ENCODE measurements around the gene ZBTB7A. TPM values are rescaled to one million over a fixed set of nuclear protein-coding genes. Genes with fewer than 3 reads are reported as not detected.

ZBTB7A gene
- polyA plus RNA-seq, 2 of the 4 experiments (the other 2 are of a cell fraction), result 2.3 to 11.6 TPM

DNA sequence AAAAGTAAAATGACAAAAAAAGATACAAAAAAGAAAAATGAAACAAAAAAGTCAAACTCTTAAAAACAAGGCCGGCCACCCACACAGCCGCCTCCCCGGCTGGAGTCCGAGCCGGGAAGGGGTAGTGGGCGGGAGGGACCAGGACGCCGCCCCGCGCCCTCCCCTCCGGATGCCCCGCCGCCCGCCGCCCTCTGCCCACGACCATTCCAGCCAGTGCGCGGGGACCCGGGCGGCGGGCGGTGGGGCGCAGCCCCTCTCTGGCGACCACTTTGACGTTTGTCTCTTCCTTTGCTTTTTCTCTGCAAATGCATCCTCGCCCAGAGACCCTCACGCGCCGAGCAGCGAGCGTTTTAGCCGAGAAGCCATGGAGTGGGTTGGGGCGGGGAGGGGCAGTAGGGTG is 28.6 kb downstream of the ZBTB7A start (continued):
- TF ChIP-seq, protein P1, sequence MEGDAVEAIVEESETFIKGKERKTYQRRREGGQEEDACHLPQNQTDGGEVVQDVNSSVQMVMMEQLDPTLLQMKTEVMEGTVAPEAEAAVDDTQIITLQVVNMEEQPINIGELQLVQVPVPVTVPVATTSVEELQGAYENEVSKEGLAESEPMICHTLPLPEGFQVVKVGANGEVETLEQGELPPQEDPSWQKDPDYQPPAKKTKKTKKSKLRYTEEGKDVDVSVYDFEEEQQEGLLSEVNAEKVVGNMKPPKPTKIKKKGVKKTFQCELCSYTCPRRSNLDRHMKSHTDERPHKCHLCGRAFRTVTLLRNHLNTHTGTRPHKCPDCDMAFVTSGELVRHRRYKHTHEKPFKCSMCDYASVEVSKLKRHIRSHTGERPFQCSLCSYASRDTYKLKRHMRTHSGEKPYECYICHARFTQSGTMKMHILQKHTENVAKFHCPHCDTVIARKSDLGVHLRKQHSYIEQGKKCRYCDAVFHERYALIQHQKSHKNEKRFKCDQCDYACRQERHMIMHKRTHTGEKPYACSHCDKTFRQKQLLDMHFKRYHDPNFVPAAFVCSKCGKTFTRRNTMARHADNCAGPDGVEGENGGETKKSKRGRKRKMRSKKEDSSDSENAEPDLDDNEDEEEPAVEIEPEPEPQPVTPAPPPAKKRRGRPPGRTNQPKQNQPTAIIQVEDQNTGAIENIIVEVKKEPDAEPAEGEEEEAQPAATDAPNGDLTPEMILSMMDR (IDR thresholded peaks at IDR 0.05), result no peak
- TF ChIP-seq ZNF302 (CRISPR knock-in tag; IDR thresholded peaks at IDR 0.05) (no peak), POLR2AphosphoS2 (conservative IDR thresholded peaks at IDR 0.05; ENCODE audit: low read length) (no peak; the same call in 1 of the 2 replicates), ZC3H11A (IDR thresholded peaks at IDR 0.05) (no peak)

DNA sequence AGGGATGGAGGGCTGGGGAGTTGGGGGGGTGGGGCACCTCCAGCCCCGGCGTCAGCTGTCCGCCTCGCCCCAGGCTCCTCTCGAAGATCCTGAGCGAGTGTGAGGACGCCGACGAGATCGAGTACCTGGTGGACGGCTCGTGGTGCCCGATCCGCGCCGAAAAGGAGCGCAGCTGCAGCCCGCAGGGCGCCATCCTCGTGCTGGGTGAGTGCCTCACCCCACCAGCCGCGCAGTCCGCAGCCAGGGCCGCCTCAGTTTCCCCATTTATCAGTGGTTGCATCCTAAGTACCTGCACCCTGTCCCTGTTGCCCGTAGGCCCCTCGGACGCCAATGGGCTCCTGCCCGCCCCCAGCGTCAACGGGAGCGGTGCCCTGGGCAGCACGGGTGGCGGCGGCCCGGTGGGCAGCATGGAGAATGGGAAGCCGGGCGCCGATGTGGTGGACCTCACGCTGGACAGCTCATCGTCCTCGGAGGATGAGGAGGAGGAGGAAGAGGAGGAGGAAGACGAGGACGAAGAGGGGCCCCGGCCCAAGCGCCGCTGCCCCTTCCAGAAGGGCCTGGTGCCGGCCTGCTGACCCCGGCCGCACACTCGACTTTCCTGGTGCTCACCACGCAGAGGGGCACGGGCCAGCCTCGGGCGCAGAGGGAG is 29.3 kb downstream of the ZBTB7A start:
- 92% methylated on average over 51 of the region's 54 CpGs for WGBS (ENCODE audit: missing lambda C conversion rate)
- Histone ChIP-seq H3K4me2 (no peak overlapping the region), H3K9me3 (no peaks in the 10 kb centered on the region), H3K4me3 (no peak overlapping the region), H3K4me1 (no peaks in the 10 kb centered on the region), H3K27ac (no peak overlapping the region)
- no peak for ATAC-seq
- POLR2A ChIA-PET, result no interaction called here
- FAIRE-seq, result no peak
- CTCF ChIA-PET, result no interaction called here
- TF ChIP-seq, protein P2, sequence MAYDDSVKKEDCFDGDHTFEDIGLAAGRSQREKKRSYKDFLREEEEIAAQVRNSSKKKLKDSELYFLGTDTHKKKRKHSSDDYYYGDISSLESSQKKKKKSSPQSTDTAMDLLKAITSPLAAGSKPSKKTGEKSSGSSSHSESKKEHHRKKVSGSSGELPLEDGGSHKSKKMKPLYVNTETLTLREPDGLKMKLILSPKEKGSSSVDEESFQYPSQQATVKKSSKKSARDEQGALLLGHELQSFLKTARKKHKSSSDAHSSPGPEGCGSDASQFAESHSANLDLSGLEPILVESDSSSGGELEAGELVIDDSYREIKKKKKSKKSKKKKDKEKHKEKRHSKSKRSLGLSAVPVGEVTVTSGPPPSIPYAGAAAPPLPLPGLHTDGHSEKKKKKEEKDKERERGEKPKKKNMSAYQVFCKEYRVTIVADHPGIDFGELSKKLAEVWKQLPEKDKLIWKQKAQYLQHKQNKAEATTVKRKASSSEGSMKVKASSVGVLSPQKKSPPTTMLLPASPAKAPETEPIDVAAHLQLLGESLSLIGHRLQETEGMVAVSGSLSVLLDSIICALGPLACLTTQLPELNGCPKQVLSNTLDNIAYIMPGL (CRISPR knock-in tag; IDR thresholded peaks at IDR 0.05; ENCODE audit: borderline replicate concordance), result no peak
- TF ChIP-seq SREBF2 (IDR thresholded peaks at IDR 0.05) (no peak), BHLHE40 (IDR thresholded peaks at IDR 0.05; ENCODE audit: low read depth, low read length) (no peak), SMC3 (IDR thresholded peaks at IDR 0.05) (no peak), POLR2A (IDR thresholded peaks at IDR 0.05; ENCODE audit: low read length) (no peak), NFE2L2 (conservative IDR thresholded peaks at IDR 0.05; ENCODE audit: low read length) (no peak), ZSCAN20 (CRISPR knock-in tag; IDR thresholded peaks at IDR 0.05) (no peak)
- TF ChIP-seq, protein P3, sequence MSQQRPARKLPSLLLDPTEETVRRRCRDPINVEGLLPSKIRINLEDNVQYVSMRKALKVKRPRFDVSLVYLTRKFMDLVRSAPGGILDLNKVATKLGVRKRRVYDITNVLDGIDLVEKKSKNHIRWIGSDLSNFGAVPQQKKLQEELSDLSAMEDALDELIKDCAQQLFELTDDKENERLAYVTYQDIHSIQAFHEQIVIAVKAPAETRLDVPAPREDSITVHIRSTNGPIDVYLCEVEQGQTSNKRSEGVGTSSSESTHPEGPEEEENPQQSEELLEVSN (IDR thresholded peaks at IDR 0.05; ENCODE audit: borderline replicate concordance, low read depth), result no peak
- no peak for DNase-seq (ENCODE audit: low read depth in 1 of 2, low spot score in 1 of 2)

DNA sequence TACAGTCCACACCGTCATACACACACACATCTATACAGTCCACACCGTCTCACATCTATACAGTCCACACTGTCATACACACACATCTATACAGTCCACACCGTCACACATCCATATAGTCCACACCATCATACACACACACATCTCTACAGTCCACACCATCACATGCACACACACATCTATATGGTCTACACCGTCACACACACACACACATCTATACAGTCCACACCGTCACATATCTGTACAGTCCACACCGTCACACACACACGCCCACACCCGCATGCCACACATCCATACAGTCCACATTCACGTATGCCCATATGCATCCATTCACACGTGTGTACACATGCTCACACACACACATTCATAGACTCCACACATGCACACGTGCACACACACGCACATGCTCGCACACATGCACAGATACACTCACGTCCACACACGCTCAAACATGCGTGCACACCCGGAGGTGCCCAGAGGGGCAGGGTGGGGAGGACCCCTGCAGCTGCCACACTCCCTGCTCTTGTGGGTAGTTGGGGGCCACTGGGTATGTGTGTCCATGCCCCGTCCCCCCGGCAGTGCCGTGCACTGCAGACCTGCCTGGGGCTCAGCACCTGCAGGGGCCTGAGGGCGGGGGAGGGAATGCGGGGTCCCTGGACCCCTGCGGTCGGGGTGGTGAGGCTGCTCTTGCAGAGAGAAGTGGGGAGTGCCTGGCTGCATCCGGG is 30.0 kb downstream of the ZBTB7A start:
- Histone ChIP-seq H3K27ac (no peak overlapping the region), H3K4me2 (no peak overlapping the region), H3K4me1 (no peaks in the 10 kb centered on the region), H3K4me3 (no peak overlapping the region), H3K9me3 (no peaks in the 10 kb centered on the region)
- TF ChIP-seq EHF (CRISPR knock-in tag; IDR thresholded peaks at IDR 0.05) (no peak), FOXS1 (CRISPR knock-in tag; IDR thresholded peaks at IDR 0.05) (no peak), NFE2L2 (conservative IDR thresholded peaks at IDR 0.05; ENCODE audit: low read length) (no peak), SREBF2 (IDR thresholded peaks at IDR 0.05) (no peak), RAD21 (conservative IDR thresholded peaks at IDR 0.05 in 1 of 2, IDR thresholded peaks at IDR 0.05 in 1 of 2) (no peak), HDAC2 (IDR thresholded peaks at IDR 0.05) (no peak), HEYL (CRISPR knock-in tag; IDR thresholded peaks at IDR 0.05) (no peak), RNF2 (IDR thresholded peaks at IDR 0.05; ENCODE audit: borderline replicate concordance, low read depth) (no peak), TP53 (CRISPR knock-in tag; IDR thresholded peaks at IDR 0.05) (no peak), ZFP36 (IDR thresholded peaks at IDR 0.05; ENCODE audit: borderline replicate concordance, partially characterized antibody) (no peak), PHF8 (IDR thresholded peaks at IDR 0.05; ENCODE audit: borderline replicate concordance, low read depth) (no peak), POLR2AphosphoS2 (conservative IDR thresholded peaks at IDR 0.05; ENCODE audit: low read length) (no peak), JUNB (IDR thresholded peaks at IDR 0.05) (no peak), ZSCAN20 (CRISPR knock-in tag; IDR thresholded peaks at IDR 0.05) (no peak), FOSL2 (IDR thresholded peaks at IDR 0.05) (no peak), FOSL2 (CRISPR knock-in tag; IDR thresholded peaks at IDR 0.05) (no peak), RARB (CRISPR knock-in tag; IDR thresholded peaks at IDR 0.05) (no peak)
- TF ChIP-seq, protein P4, sequence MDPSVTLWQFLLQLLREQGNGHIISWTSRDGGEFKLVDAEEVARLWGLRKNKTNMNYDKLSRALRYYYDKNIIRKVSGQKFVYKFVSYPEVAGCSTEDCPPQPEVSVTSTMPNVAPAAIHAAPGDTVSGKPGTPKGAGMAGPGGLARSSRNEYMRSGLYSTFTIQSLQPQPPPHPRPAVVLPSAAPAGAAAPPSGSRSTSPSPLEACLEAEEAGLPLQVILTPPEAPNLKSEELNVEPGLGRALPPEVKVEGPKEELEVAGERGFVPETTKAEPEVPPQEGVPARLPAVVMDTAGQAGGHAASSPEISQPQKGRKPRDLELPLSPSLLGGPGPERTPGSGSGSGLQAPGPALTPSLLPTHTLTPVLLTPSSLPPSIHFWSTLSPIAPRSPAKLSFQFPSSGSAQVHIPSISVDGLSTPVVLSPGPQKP (IDR thresholded peaks at IDR 0.05; ENCODE audit: low read depth, low read length), result no peak
- TF ChIP-seq, protein P5, sequence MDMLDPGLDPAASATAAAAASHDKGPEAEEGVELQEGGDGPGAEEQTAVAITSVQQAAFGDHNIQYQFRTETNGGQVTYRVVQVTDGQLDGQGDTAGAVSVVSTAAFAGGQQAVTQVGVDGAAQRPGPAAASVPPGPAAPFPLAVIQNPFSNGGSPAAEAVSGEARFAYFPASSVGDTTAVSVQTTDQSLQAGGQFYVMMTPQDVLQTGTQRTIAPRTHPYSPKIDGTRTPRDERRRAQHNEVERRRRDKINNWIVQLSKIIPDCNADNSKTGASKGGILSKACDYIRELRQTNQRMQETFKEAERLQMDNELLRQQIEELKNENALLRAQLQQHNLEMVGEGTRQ (IDR thresholded peaks at IDR 0.05), result no peak
- TF ChIP-seq, protein P6, sequence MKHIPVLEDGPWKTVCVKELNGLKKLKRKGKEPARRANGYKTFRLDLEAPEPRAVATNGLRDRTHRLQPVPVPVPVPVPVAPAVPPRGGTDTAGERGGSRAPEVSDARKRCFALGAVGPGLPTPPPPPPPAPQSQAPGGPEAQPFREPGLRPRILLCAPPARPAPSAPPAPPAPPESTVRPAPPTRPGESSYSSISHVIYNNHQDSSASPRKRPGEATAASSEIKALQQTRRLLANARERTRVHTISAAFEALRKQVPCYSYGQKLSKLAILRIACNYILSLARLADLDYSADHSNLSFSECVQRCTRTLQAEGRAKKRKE (CRISPR knock-in tag; IDR thresholded peaks at IDR 0.05; ENCODE audit: low read depth), result no peak
- POLR2A ChIA-PET, result no interaction called here
- 96% methylated on average over 19 of the region's 25 CpGs for WGBS (ENCODE audit: missing lambda C conversion rate)
- ATAC-seq (no peak), DNase-seq (ENCODE audit: low read depth in 1 of 2, low spot score in 1 of 2) (no peak), FAIRE-seq (no peak)
- CTCF ChIA-PET, result no interaction called here

Data from A549 (cell line).